ENCODE data around the gene ENGASE.

GRCh38 chr17:79064026-79064425 lies 10.6 kb upstream of the ENGASE start:
- no peak for TF ChIP-seq CTCF (IDR thresholded peaks at IDR 0.05; ENCODE audit: insufficient read depth, low read length, poor library complexity, severe bottlenecking)
- TF ChIP-seq EZH2phosphoT487 (conservative IDR thresholded peaks at IDR 0.05; ENCODE audit: low read length): no peak

Measured in SU-DHL-6 (cell line).